MCF 10A (cell line): ENCODE measurements around the gene PCDHGB2. TPM values are rescaled to one million over a fixed set of nuclear protein-coding genes. Genes with fewer than 3 reads are reported as not detected.
A peak's percentile ranks its signal among the peaks of the same experiment; 100 is the strongest.
"Not testable (repeated sequence)": the region's sequence is repeated elsewhere in the genome, so short reads cannot be mapped to it uniquely, and the experiment has no call there.

Source experiments
- BruUV-seq: library from RNA; stranded (reverse); fragments of 400-500 nt; replicated peaks from 2 replicates; lab custom pipeline; 2021; lab: Mats Ljungman, UMichigan
- CTCF ChIA-PET: fragments of 300-600 bp; sonication (Branson Sonifier 250); formaldehyde crosslinking; extraction: SDS; loops from one replicate; lab custom pipeline; 2021; ENCODE audit warnings: antibody characterized with exemption, inconsistent platforms; lab: Yijun Ruan, JAX
- POLR2A ChIA-PET: fragments of 300-600, 350-650 bp; sonication (Branson Sonifier 250); formaldehyde crosslinking; extraction: SDS; loops from one replicate; lab custom pipeline; 2020; ENCODE audit warnings: antibody characterized with exemption, inconsistent platforms; lab: Yijun Ruan, JAX
- DNase-seq: peaks from one replicate; pipeline ENCODE4 v3.0.0-alpha.2; 2018; ENCODE audit not compliant: unreplicated experiment
- H3K27ac Mint-ChIP-seq: one replicate; pipeline ENCODE4 v1.8.0; 2022; ENCODE audit warnings: mild to moderate bottlenecking, low read depth, mixed read lengths; ENCODE audit not compliant: unreplicated experiment
- H3K27me3 Mint-ChIP-seq: one replicate; pipeline ENCODE4 v1.8.0; 2022; ENCODE audit warnings: mixed read lengths; ENCODE audit not compliant: insufficient read depth, unreplicated experiment
- H3K36me3 Mint-ChIP-seq: one replicate; pipeline ENCODE4 v1.8.0; 2022; ENCODE audit warnings: mild to moderate bottlenecking, moderate library complexity, mixed read lengths; ENCODE audit not compliant: insufficient read depth, unreplicated experiment
- H3K4me1 Mint-ChIP-seq: one replicate; pipeline ENCODE4 v1.8.0; 2022; ENCODE audit warnings: mixed read lengths; ENCODE audit not compliant: insufficient read depth, unreplicated experiment
- H3K4me3 Mint-ChIP-seq: one replicate; pipeline ENCODE4 v1.8.0; 2022; ENCODE audit warnings: mild to moderate bottlenecking, moderate library complexity, mixed read lengths; ENCODE audit not compliant: unreplicated experiment
- H3K9me3 Mint-ChIP-seq: one replicate; pipeline ENCODE4 v1.8.0; 2022; ENCODE audit warnings: mixed read lengths; ENCODE audit not compliant: unreplicated experiment
- intact Hi-C: fragments of 100-400 bp; cut with micrococcal nuclease; formaldehyde crosslinking; loops from 2 replicates; pipeline ENCODE4 v1.14.1; 2022
- total RNA-seq: library from RNA; stranded (reverse); gene quantifications from 2 replicates; pipeline ENCODE4 v1.2.3, GENCODE V29; 2022
- TF ChIP-seq, protein P1 (sequence below): fragments of 200-600 bp; IDR thresholded peaks from one replicate; pipeline ENCODE4 v1.8.0; 2022; ENCODE audit warnings: antibody characterized with exemption, mild to moderate bottlenecking; ENCODE audit not compliant: unreplicated experiment

Gene PCDHGB2
- total RNA-seq, 1 experiment from 2014 or later = 0.61 TPM

DNA sequence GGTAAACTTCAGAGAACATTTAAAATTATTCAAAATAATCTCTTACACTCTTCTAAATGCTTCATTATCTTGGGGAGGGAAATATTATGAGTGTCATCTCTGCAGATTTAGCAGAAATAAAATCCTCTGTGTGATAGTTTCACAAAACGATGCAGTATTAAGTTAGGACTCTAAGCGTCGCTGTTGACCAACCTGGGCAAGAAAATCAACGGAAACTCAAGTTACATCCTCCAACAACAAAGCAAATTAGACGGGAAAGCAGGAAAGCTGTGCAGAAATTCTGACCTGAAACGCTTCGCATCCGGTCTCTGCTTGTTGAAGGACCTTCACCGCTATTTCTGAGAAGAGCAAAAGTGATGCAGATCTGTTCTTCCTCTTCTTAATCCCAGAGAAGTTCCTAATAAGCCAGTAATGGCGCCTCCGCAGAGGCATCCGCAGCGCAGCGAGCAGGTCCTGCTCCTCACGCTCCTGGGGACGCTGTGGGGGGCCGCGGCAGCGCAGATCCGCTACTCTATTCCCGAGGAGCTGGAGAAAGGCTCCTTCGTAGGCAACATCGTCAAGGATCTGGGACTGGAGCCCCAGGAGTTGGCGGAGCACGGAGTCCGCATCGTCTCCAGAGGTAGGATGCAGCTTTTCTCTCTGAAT is 14.0 kb downstream of the PCDHGB2 start, which contains the start of gene PCDHGA6:
PCDHGA6 (plus strand) TSS at position 219 of the 645 bp plus-strand sequence; CDS start at position 412, 193 bp downstream.
- BruUV-seq = no TSS peak
- ChIA-PET POLR2A (no interaction called here), CTCF (interaction anchor here (0.7 to 2.0 kb wide), 5 partner anchors 151 to 199 kb away, joined by 3 to 6 read pairs (median 4); no protein-coding TSS in a partner anchor)
- Mint-ChIP-seq H3K4me1 (no peaks in the 10 kb centered on the region), H3K27ac (no peak within 1 kb of the TSS), H3K27me3 (no peaks in the 10 kb centered on the region), H3K36me3 (no peaks in the 10 kb centered on the region), H3K4me3 (no peak within 1 kb of the TSS), H3K9me3 (peaks cover 21% of the 10 kb centered on the region)
- intact Hi-C loops = no loop called here
- DNase-seq = peak; percentile 17
- TF ChIP-seq, protein P1, sequence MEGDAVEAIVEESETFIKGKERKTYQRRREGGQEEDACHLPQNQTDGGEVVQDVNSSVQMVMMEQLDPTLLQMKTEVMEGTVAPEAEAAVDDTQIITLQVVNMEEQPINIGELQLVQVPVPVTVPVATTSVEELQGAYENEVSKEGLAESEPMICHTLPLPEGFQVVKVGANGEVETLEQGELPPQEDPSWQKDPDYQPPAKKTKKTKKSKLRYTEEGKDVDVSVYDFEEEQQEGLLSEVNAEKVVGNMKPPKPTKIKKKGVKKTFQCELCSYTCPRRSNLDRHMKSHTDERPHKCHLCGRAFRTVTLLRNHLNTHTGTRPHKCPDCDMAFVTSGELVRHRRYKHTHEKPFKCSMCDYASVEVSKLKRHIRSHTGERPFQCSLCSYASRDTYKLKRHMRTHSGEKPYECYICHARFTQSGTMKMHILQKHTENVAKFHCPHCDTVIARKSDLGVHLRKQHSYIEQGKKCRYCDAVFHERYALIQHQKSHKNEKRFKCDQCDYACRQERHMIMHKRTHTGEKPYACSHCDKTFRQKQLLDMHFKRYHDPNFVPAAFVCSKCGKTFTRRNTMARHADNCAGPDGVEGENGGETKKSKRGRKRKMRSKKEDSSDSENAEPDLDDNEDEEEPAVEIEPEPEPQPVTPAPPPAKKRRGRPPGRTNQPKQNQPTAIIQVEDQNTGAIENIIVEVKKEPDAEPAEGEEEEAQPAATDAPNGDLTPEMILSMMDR = peak; percentile 27

GRCh38 chr5:141374627-141375026 is 14.8 kb downstream of the PCDHGB2 start:
- BruUV-seq = no TSS peak
- no peaks in the 10 kb centered on the region for H3K27me3 Mint-ChIP-seq
- no peak for DNase-seq
- peaks cover 21% of the 10 kb centered on the region for H3K9me3 Mint-ChIP-seq
- CTCF ChIA-PET = interaction anchor here (0.8 to 2.0 kb wide), 5 partner anchors 135 to 198 kb away, joined by 3 to 6 read pairs (median 3); no protein-coding TSS in a partner anchor
- intact Hi-C loops = no loop called here
- TF ChIP-seq, protein P1 = no peak
- no peak overlapping the region for H3K27ac Mint-ChIP-seq
- H3K4me1 Mint-ChIP-seq = no peaks in the 10 kb centered on the region
- H3K4me3 Mint-ChIP-seq = no peak overlapping the region
- H3K36me3 Mint-ChIP-seq = no peaks in the 10 kb centered on the region
- POLR2A ChIA-PET = no interaction called here

DNA sequence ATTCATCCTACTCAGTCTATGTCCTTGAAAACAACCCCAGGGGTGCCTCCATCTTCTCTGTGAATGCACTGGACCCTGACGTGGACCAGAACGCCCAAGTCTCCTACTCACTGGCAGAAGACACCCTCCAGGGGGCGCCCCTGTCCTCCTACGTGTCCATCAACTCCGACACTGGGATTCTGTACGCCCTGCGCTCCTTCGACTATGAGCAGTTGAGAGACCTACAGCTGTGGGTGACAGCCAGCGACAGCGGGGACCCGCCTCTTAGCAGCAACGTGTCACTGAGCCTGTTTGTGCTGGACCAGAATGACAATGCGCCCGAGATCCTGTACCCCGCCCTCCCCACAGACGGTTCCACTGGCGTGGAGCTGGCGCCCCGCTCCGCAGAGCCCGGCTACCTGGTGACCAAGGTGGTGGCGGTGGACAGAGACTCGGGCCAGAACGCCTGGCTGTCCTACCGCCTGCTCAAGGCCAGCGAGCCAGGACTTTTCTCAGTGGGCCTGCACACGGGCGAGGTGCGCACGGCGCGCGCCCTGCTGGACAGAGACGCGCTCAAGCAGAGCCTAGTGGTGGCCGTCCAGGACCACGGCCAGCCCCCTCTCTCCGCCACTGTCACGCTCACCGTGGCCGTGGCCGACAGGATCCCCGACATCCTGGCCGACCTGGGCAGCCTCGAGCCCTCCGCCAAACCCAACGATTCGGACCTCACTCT is 15.8 kb downstream of the PCDHGB2 start:
- H3K27ac Mint-ChIP-seq, H3K4me1 Mint-ChIP-seq, BruUV-seq, DNase-seq, intact Hi-C loops, H3K27me3 Mint-ChIP-seq, H3K4me3 Mint-ChIP-seq, POLR2A ChIA-PET, H3K36me3 Mint-ChIP-seq: not testable (repeated sequence)
- CTCF ChIA-PET = interaction anchor here (0.6 to 2.0 kb wide), 4 partner anchors 134 to 192 kb away, joined by 3 to 6 read pairs (median 4); no protein-coding TSS in a partner anchor
- H3K9me3 Mint-ChIP-seq = peaks cover 18% of the 10 kb centered on the region

- intact Hi-C loops = no loop called here
- Mint-ChIP-seq H3K9me3 (no peaks in the 10 kb centered on the region), H3K27ac (no peak within 1 kb of the TSS), H3K4me1 (no peaks in the 10 kb centered on the region), H3K36me3 (peaks cover 4% of the 10 kb centered on the region), H3K4me3 (peak within 1 kb of the TSS; percentile 64), H3K27me3 (no peaks in the 10 kb centered on the region)
- DNase-seq = no peak
- TF ChIP-seq, protein P1 = peak; percentile 18
- ChIA-PET POLR2A (interaction anchor here (1.0 to 1.2 kb wide), 3 partner anchors 62 to 178 kb away, joined by 3 to 4 read pairs (median 4); partner anchors contain the start of gene TAF7), CTCF (interaction anchor here (0.6 to 1.9 kb wide), 22 partner anchors 9 to 234 kb away, joined by 3 to 12 read pairs (median 4); partner anchors contain the start of genes PCDHB11, PCDHGA8, PCDHGC3 and TAF7)
- TSS peak; percentile 39 for BruUV-seq
Observed at GRCh38 chr5:141382469-141383294, 22.9 kb downstream of the PCDHGB2 start, which contains the start of gene PCDHGA7. Gene PCDHGA7 (plus strand): TSS chr5:141382742. CDS start chr5:141382900, 158 bp downstream.
